Epithelial cell of proximal tubule (primary cell): ENCODE measurements around the gene CORO2B. TPM values are rescaled to one million over a fixed set of nuclear protein-coding genes. Genes with fewer than 3 reads are reported as not detected.
A peak's percentile ranks its signal among the peaks of the same experiment; 100 is the strongest.

Source experiments
- DNase-seq: peaks from one replicate; pipeline ENCODE4 v3.0.0-alpha.2; 2011; ENCODE audit warnings: low read depth
- H3K4me3 ChIP-seq: 2 replicates; pipeline ENCODE4 v1.5.1; 2011; ENCODE audit warnings: low read depth, mild to moderate bottlenecking, low read length
- CTCF ChIP-seq: conservative IDR thresholded peaks from 2 replicates; pipeline ENCODE4 v1.5.1; 2012; ENCODE audit warnings: low read depth, mild to moderate bottlenecking, low read length
- total RNA-seq: library from RNA; depleted of rRNA; stranded (reverse); fragments of >200 nt; gene quantifications from 2 replicates; pipeline ENCODE4 v1.2.3, GENCODE V29; 2015

Gene CORO2B
- total RNA-seq, 1 donor from 2014 or later: 18.3 TPM

- H3K4me3 ChIP-seq: no peak overlapping the region
- no peak for DNase-seq
- no peak for TF ChIP-seq CTCF
These were observed 132.6 kb downstream of the CORO2B start for GRCh38 chr15:68711406-68711805.

- peak; percentile 12 for DNase-seq
- H3K4me3 ChIP-seq: no peak overlapping the region
- TF ChIP-seq CTCF: no peak
These were observed 134.1 kb downstream of the CORO2B start for GRCh38 chr15:68712886-68713285.

- no peak for DNase-seq
- TF ChIP-seq CTCF: no peak
- H3K4me3 ChIP-seq: no peak overlapping the region
These were observed 135.1 kb downstream of the CORO2B start for GRCh38 chr15:68713874-68714273.

- DNase-seq: no peak
- TF ChIP-seq CTCF: no peak
- no peak overlapping the region for H3K4me3 ChIP-seq
These were observed 136.3 kb downstream of the CORO2B start for GRCh38 chr15:68715111-68715510.

GRCh38 chr15:68717951-68718350 is 139.2 kb downstream of the CORO2B start:
- TF ChIP-seq CTCF: no peak
- no peak for DNase-seq
- no peak overlapping the region for H3K4me3 ChIP-seq

- TF ChIP-seq CTCF: no peak
- no peak for DNase-seq
These were observed 139.7 kb downstream of the CORO2B start for GRCh38 chr15:68718468-68718867.

GRCh38 chr15:68719051-68719450 is 140.3 kb downstream of the CORO2B start:
- no peak for DNase-seq
- no peak overlapping the region for H3K4me3 ChIP-seq
- TF ChIP-seq CTCF: no peak

More at GRCh38 chr15:68718468-68718867, 139.7 kb downstream of the CORO2B start:
- no peak overlapping the region for H3K4me3 ChIP-seq
